Common myeloid progenitor, CD34-positive (primary cell): ENCODE results near the gene RPL38.
A peak's percentile ranks its signal among the peaks of the same experiment; 100 is the strongest.
"Not testable (repeated sequence)": the region's sequence is repeated elsewhere in the genome, so short reads cannot be mapped to it uniquely, and the experiment has no call there.

Experiments
- CTCF ChIA-PET: fragments of 350-600 bp; sonication (Branson Sonifier 250); formaldehyde crosslinking; loops from one replicate; lab custom pipeline; 2021; ENCODE audit warnings: antibody characterized with exemption; lab: Charles Lee
- POLR2A ChIA-PET: fragments of 350-600 bp; sonication (Branson Sonifier 250); formaldehyde crosslinking; loops from one replicate; lab custom pipeline; 2021; ENCODE audit warnings: antibody characterized with exemption; lab: Charles Lee
- DNase-seq, 3 donors: peaks; one replicate each; pipeline versions ENCODE4 v3.0.0 to v3.0.0-alpha.2; 2013
- H3K27ac ChIP-seq, 2 experiments: 1 replicate in 1 of 2; 2 replicates in 1 of 2; pipeline ENCODE4 v1.7.0; 2013; ENCODE audit warnings: inconsistent platforms in 2 of 2, low read length in 2 of 2, mild to moderate bottlenecking in 2 of 2, low read depth in 1 of 2, moderate library complexity in 1 of 2; ENCODE audit not compliant: severe bottlenecking in 2 of 2, insufficient read depth in 1 of 2, poor library complexity in 1 of 2
- H3K27me3 ChIP-seq, 5 experiments: replicated peaks in 2 of 5; 1 replicate in 3 of 5; 2 replicates in 2 of 5; pipeline versions ENCODE4 v1.6.1 to v1.7.0; 2013; ENCODE audit warnings: low read length in 4 of 5, mild to moderate bottlenecking in 2 of 5, moderate library complexity in 2 of 5, inconsistent platforms in 1 of 5; ENCODE audit not compliant: insufficient read depth in 5 of 5, control insufficient read depth in 4 of 5
- H3K36me3 ChIP-seq, 4 experiments: 1 replicate in 2 of 4; 2 replicates in 2 of 4; pipeline versions ENCODE4 v1.6.1 to v1.7.0; 2013; ENCODE audit warnings: low read length in 3 of 4, control low read depth in 1 of 4, mild to moderate bottlenecking in 1 of 4; ENCODE audit not compliant: control insufficient read depth in 4 of 4, insufficient read depth in 4 of 4
- H3K4me1 ChIP-seq, 4 experiments: 1 replicate in 3 of 4; 2 replicates in 1 of 4; pipeline versions ENCODE4 v1.6.1 to v1.7.1; 2013; ENCODE audit warnings: low read length in 3 of 4, mild to moderate bottlenecking in 3 of 4, control low read depth in 1 of 4, inconsistent platforms in 1 of 4, moderate library complexity in 1 of 4; ENCODE audit not compliant: control insufficient read depth in 4 of 4, insufficient read depth in 4 of 4; ENCODE audit errors: control extremely low read depth in 1 of 4
- H3K4me3 ChIP-seq, 7 experiments: 1 replicate in 4 of 7; 2 replicates in 3 of 7; pipeline versions ENCODE4 v1.5.1 to v1.7.0; 2013; ENCODE audit warnings: mild to moderate bottlenecking in 7 of 7, low read length in 6 of 7, moderate library complexity in 6 of 7, inconsistent platforms in 2 of 7, low read depth in 2 of 7, control low read depth in 1 of 7; ENCODE audit not compliant: insufficient read depth in 4 of 7, control insufficient read depth in 1 of 7; ENCODE audit errors: extremely low read depth in 1 of 7
- H3K9me3 ChIP-seq, 5 experiments: 1 replicate in 4 of 5; 2 replicates in 1 of 5; pipeline versions ENCODE4 v1.6.1 to v1.7.1; 2013; ENCODE audit warnings: low read length in 4 of 5, mild to moderate bottlenecking in 2 of 5, inconsistent platforms in 1 of 5, low read depth in 1 of 5, moderate library complexity in 1 of 5; ENCODE audit not compliant: control insufficient read depth in 4 of 5, insufficient read depth in 2 of 5; ENCODE audit errors: control extremely low read depth in 1 of 5
- WGBS: methylation state at CpG from one replicate; pipeline ENCODE4 v1.1.5; 2013; ENCODE audit not compliant: insufficient coverage; 5-methylcytosine and 5-hydroxymethylcytosine counted together

RPL38 gene

GRCh38 chr17:74182041-74182723, 21.3 kb upstream of the RPL38 start:
- DNase-seq = no peak
- ChIA-PET POLR2A (interaction anchor here (1.2 kb wide), 1 partner anchor 18 kb away, joined by 4 read pairs; no protein-coding TSS in a partner anchor), CTCF (interaction anchor here (1.1 to 1.4 kb wide), 2 partner anchors 15 to 17 kb away, joined by 3 to 7 read pairs; no protein-coding TSS in a partner anchor)
- Histone ChIP-seq H3K4me1 (no peaks in the 10 kb centered on the region), H3K36me3 (no peaks in the 10 kb centered on the region), H3K4me3 (no peak overlapping the region), H3K27ac (no peak overlapping the region), H3K9me3 (no peaks in the 10 kb centered on the region), H3K27me3 (peaks cover 0 to 5% (median 0%) of the 10 kb centered on the region in 5 experiments)
- WGBS = 100% methylated on average over 15 of the region's 17 CpGs

DNA sequence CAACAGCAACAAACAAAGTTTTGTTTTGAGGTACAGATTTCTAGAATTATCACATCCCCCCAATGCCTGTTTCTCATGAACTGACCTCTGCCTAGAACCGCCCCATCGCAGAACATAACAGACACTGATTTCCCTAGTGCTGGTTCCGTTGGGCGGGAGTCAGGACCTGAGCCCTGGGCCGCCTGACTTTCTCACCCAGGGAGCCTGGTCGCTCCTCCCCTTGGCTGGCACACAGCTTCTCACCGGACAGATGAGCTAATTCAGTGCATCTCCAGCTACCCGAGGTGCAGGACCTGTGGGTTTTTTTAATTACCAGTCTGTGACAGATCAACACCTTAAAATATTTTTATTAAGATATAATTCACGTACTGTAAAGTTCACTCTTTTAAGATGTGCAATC, 20.1 kb upstream of the RPL38 start:
- no peak overlapping the region for H3K4me3 ChIP-seq
- no peaks in the 10 kb centered on the region for H3K4me1 ChIP-seq
- POLR2A ChIA-PET = no interaction called here
- no peaks in the 10 kb centered on the region for H3K36me3 ChIP-seq
- CTCF ChIA-PET = no interaction called here
- H3K27me3 ChIP-seq = peaks cover 0 to 2% (median 0%) of the 10 kb centered on the region in 5 experiments
- no peak overlapping the region for H3K27ac ChIP-seq
- H3K9me3 ChIP-seq = no peaks in the 10 kb centered on the region
- 93% methylated on average over 7 of the region's 9 CpGs for WGBS
- DNase-seq = no peak

DNA sequence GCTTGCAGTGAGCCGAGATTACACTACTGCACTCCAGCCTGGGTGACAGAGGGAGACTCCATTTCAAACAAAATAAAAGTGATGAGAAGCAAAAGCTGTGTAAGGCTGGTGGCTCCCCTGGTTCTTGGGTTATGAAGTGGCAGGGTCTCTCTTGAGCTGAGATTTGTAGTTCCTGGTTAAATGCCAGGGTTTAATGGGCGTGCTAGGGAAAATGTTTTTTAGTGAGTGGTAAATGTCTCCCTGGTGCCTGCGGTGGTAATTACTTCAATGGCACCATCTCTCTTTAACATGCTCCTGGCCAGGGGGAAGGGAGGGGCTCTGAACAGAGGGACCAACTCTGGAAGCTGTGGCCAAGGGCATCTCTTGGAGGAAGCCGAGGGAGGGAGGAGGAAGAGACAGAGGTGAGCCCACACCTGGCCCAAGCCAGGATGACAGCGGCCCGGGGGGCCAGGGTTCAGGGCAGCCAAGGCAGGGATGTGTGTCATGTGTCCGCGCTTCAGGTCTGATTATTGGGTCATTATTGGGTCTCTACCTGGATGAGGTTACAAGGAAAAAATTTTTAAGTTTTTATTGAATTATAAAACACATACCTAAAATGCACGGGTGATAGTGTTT, 17.8 kb upstream of the RPL38 start:
- H3K27ac ChIP-seq = no peak overlapping the region
- H3K4me3 ChIP-seq = no peak overlapping the region
- POLR2A ChIA-PET = no interaction called here
- no peak for DNase-seq
- H3K9me3 ChIP-seq = no peaks in the 10 kb centered on the region
- H3K27me3 ChIP-seq = no peaks in the 10 kb centered on the region
- no peaks in the 10 kb centered on the region for H3K36me3 ChIP-seq
- CTCF ChIA-PET = no interaction called here
- WGBS = 77% methylated on average over 4 of the region's 9 CpGs
- H3K4me1 ChIP-seq = no peaks in the 10 kb centered on the region

DNA sequence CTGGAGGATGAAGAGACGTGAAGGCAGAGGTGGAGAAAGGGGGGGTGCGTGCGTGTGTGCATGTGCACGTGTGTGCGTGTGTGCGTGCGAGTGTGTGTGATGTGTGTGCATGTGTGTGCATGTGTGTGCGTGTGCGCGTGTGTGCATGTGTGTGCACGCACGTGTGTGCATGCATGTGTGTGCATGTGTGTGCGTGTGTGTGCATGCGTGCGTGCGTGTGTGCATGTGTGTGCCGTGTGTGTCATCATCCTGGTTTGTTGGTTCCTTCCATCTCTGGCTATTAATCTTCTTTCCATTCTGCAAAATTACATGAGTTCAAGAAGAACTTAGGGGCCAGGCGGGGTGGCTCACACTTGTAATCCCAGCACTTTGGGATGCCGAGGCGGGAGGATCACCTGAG, 17.0 kb upstream of the RPL38 start:
- Histone ChIP-seq H3K27me3 (no peaks in the 10 kb centered on the region), H3K4me1 (no peaks in the 10 kb centered on the region), H3K36me3 (no peaks in the 10 kb centered on the region), H3K4me3 (no peak overlapping the region), H3K27ac (no peak overlapping the region), H3K9me3 (no peaks in the 10 kb centered on the region)
- no peak for DNase-seq
- 98% methylated on average over 9 of the region's 20 CpGs for WGBS
- ChIA-PET POLR2A (no interaction called here), CTCF (no interaction called here)

DNA sequence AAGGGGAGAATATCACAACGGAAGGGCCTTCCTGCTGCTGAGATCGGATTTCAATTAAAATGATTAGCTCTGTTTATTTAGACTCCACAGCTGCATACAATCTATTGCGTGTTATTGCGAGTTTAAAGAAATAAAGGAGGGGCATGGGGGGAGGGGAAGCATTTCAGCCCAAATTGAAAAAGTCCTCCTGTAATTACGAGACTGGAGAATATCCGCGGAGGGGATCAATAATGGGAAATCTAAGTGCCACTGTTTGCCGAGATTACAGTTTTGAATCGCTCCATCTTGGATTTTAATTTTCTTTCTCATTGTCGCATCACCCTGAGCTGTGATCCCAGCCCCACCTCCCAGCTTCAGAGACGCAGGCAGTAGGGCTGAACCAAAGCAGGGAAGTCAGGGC, 15.7 kb upstream of the RPL38 start:
- H3K4me1 ChIP-seq = peaks cover 0 to 2% (median under 1%) of the 10 kb centered on the region in 4 experiments
- no peaks in the 10 kb centered on the region for H3K9me3 ChIP-seq
- H3K36me3 ChIP-seq = no peaks in the 10 kb centered on the region
- H3K27me3 ChIP-seq = no peaks in the 10 kb centered on the region
- POLR2A ChIA-PET = interaction anchor here (0.6 kb wide), 1 partner anchor 445 kb away, joined by 6 read pairs; no protein-coding TSS in a partner anchor
- CTCF ChIA-PET = interaction anchor here (2.3 kb wide), 1 partner anchor 11 kb away, joined by 8 read pairs; no protein-coding TSS in a partner anchor
- WGBS = 93% methylated on average over 10 of the region's 11 CpGs
- no peak for DNase-seq
- H3K4me3 ChIP-seq = no peak overlapping the region
- H3K27ac ChIP-seq = no peak overlapping the region

- DNase-seq, POLR2A ChIA-PET, H3K9me3 ChIP-seq, H3K4me3 ChIP-seq, H3K27me3 ChIP-seq, H3K36me3 ChIP-seq, H3K27ac ChIP-seq: not testable (repeated sequence)
- H3K4me1 ChIP-seq = peaks cover 0 to 11% (median 9%) of the 10 kb centered on the region in 4 experiments
- WGBS = 93% methylated on average over 3 of the region's 4 CpGs
- CTCF ChIA-PET = interaction anchor here (1.0 to 3.0 kb wide), 3 partner anchors 10 to 1632 kb away, joined by 4 to 11 read pairs (median 8); no protein-coding TSS in a partner anchor
Observed at GRCh38 chr17:74188687-74189086, 14.8 kb upstream of the RPL38 start.

DNA sequence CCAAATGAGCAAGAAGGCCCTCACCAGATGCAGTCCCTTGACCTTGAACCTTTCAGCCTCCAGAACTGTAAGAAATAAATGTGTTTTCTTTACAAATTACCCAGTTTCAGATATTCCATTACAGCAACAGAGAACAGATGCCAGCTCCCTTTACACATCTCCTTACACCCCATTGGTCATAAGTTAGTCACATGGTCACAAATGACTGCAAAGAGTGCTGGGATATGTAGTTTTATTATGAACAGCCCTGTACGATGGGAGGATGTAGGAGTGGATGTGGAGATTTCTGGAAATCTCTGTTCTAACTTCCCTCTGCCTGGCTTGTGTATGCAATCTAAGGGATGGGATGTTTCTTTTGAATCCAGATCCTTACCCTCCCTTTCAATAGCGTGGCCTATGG, 13.3 kb upstream of the RPL38 start:
- ChIA-PET CTCF (interaction anchor here (1.3 to 3.0 kb wide), 2 partner anchors 9 to 10 kb away, joined by 7 to 11 read pairs; no protein-coding TSS in a partner anchor), POLR2A (no interaction called here)
- peaks cover 0 to 21% (median 15%) of the 10 kb centered on the region in 4 experiments for H3K4me1 ChIP-seq
- no peak overlapping the region for H3K4me3 ChIP-seq
- no peaks in the 10 kb centered on the region for H3K27me3 ChIP-seq
- 78% methylated on average over 1 of the region's 2 CpGs for WGBS
- no peaks in the 10 kb centered on the region for H3K9me3 ChIP-seq
- peak in 2 of 3 donors; percentile 69 for DNase-seq
- H3K36me3 ChIP-seq = no peaks in the 10 kb centered on the region
- no peak overlapping the region for H3K27ac ChIP-seq
